Lower lobe of right lung (tissue), 2 donors: Measurements from ENCODE around the gene CR1. TPM values are rescaled to one million over a fixed set of nuclear protein-coding genes. Genes with fewer than 3 reads are reported as not detected.
"Not testable (repeated sequence)": the region's sequence is repeated elsewhere in the genome, so short reads cannot be mapped to it uniquely, and the experiment has no call there.

Experiments
- ATAC-seq, 2 donors: fragments of 200-7000 bp; cut with Tn5 transposase; one replicate each; pipeline ENCODE4 v1.9.1; 2020 to 2022; ENCODE audit warnings: mild to moderate bottlenecking in 2 of 2, moderate library complexity in 2 of 2
- DNase-seq: peaks from one replicate; pipeline ENCODE4 v3.0.0-alpha.2; 2020
- H3K27ac ChIP-seq: fragments of 200-600 bp; one replicate; pipeline ENCODE4 v1.8.0; 2022
- H3K27me3 ChIP-seq: fragments of 200-600 bp; one replicate; pipeline ENCODE4 v1.8.0; 2022; ENCODE audit warnings: low read depth
- H3K36me3 ChIP-seq: fragments of 200-600 bp; one replicate; pipeline ENCODE4 v1.8.0; 2022; ENCODE audit warnings: mild to moderate bottlenecking
- H3K4me1 ChIP-seq: fragments of 200-600 bp; one replicate; pipeline ENCODE4 v1.8.0; 2022
- H3K4me3 ChIP-seq: fragments of 200-600 bp; one replicate; pipeline ENCODE4 v1.8.0; 2022; ENCODE audit warnings: mild to moderate bottlenecking
- H3K9me3 ChIP-seq: fragments of 200-600 bp; one replicate; pipeline ENCODE4 v1.8.0; 2022
- intact Hi-C: fragments of 100-400 bp; cut with DNase I; formaldehyde crosslinking; loops from one replicate; pipeline ENCODE4 v1.11.0; 2022
- total RNA-seq: library from RNA; stranded (reverse); fragmentation: NEBNext Ultra II Directional; extraction: Animal tissue kit (Norgen Biotek cat#: 25700); gene quantifications from one replicate; pipeline ENCODE4 v1.2.1, GENCODE V29; 2021
- TF ChIP-seq, protein P1 (sequence below): fragments of 200-600 bp; IDR thresholded peaks from one replicate; pipeline ENCODE4 v1.8.0; 2022; ENCODE audit warnings: antibody characterized with exemption, mild to moderate bottlenecking
- donor health status: DM: no; HTN: yes; CAD: no; lungs with severe emphysema.

Gene CR1
- total RNA-seq, 1 donor from 2014 or later, result 21.5 TPM

DNA sequence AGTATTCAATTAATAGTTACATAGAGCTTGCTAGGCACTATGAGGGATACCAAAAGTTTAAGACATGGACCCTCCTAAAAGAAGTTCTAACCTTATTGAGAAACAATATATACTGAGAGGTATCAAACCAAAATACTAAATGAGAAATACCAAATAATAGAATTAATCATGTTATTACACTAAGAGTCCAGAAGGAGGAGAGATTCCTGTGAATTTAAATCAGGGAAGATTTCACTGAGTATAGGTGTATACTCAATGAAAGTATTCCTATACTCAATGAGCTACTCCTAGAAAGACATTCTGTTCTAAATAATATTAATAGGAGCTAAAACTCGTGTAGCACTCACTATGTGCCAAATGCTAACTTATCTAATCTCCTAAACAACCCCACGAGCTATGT is 158.4 kb downstream of the CR1 start:
- H3K36me3 ChIP-seq, result no peaks in the 10 kb centered on the region
- DNase-seq (no peak), ATAC-seq (no peak)
- H3K27me3 ChIP-seq, result no peaks in the 10 kb centered on the region
- TF ChIP-seq, protein P1, sequence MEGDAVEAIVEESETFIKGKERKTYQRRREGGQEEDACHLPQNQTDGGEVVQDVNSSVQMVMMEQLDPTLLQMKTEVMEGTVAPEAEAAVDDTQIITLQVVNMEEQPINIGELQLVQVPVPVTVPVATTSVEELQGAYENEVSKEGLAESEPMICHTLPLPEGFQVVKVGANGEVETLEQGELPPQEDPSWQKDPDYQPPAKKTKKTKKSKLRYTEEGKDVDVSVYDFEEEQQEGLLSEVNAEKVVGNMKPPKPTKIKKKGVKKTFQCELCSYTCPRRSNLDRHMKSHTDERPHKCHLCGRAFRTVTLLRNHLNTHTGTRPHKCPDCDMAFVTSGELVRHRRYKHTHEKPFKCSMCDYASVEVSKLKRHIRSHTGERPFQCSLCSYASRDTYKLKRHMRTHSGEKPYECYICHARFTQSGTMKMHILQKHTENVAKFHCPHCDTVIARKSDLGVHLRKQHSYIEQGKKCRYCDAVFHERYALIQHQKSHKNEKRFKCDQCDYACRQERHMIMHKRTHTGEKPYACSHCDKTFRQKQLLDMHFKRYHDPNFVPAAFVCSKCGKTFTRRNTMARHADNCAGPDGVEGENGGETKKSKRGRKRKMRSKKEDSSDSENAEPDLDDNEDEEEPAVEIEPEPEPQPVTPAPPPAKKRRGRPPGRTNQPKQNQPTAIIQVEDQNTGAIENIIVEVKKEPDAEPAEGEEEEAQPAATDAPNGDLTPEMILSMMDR, result no peak
- H3K27ac ChIP-seq, result no peak overlapping the region
- H3K4me1 ChIP-seq, result no peaks in the 10 kb centered on the region
- H3K9me3 ChIP-seq, result no peaks in the 10 kb centered on the region
- intact Hi-C loops, result no loop called here
- no peak overlapping the region for H3K4me3 ChIP-seq

DNA sequence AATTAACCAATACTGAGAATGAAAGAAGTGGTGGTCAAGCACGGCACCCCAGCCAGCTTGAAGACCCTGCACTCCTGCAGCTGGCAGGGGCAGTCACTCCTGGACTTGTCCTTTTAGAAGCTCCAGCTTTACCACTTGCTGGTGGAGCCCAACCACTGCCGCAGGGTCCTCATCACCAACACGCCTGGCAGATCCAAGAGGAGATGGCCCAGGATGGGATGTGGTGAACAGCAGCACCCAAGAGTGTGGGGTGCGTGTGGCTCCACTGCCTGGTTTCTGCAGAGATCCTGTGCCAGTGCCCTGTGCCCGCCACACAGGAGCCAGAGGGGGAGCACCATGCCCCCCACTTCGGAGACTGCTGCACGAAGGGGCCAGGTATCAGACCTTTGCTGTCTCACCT is 162.5 kb downstream of the CR1 start:
- H3K27me3 ChIP-seq, result no peaks in the 10 kb centered on the region
- intact Hi-C loops, result no loop called here
- no peak overlapping the region for H3K27ac ChIP-seq
- DNase-seq (no peak), ATAC-seq (no peak)
- no peaks in the 10 kb centered on the region for H3K4me1 ChIP-seq
- no peak overlapping the region for H3K4me3 ChIP-seq
- no peaks in the 10 kb centered on the region for H3K36me3 ChIP-seq
- H3K9me3 ChIP-seq, result no peaks in the 10 kb centered on the region
- TF ChIP-seq, protein P1, result no peak

DNA sequence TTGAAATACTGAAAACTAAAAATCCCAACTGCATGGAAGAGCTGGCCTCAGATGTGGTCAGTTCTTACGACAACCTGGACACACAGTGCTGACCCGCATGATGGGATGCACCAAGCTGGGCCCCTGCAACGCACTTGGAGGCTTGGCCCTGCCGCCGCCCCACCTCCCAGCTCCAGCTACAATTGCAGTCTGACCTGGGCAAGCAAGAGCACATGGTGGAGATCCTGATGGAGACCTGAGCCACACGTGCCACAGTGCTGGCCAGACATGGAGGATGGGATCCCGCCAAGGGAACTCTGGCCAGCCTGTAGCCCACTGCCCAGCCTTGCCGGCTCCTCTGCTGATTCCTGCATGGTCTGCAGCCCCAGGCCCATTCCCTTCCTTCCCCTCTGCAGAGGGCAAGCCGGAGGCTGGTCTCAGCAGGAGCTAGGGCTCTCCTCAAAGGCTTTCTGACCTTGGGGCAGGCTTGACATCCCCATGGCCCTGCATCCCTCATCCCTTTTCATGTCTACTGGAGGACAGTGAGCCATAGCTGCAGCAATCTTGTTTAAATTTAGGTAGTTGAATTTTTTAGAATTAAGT is 163.0 kb downstream of the CR1 start:
- no peak overlapping the region for H3K4me3 ChIP-seq
- H3K4me1 ChIP-seq, result no peaks in the 10 kb centered on the region
- H3K36me3 ChIP-seq, result no peaks in the 10 kb centered on the region
- TF ChIP-seq, protein P1, result no peak
- DNase-seq, result no peak
- H3K27ac ChIP-seq, result no peak overlapping the region
- ATAC-seq, result peak in 1 of 2 donors; percentile 27
- no peaks in the 10 kb centered on the region for H3K9me3 ChIP-seq
- intact Hi-C loops, result no loop called here
- H3K27me3 ChIP-seq, result no peaks in the 10 kb centered on the region

DNA sequence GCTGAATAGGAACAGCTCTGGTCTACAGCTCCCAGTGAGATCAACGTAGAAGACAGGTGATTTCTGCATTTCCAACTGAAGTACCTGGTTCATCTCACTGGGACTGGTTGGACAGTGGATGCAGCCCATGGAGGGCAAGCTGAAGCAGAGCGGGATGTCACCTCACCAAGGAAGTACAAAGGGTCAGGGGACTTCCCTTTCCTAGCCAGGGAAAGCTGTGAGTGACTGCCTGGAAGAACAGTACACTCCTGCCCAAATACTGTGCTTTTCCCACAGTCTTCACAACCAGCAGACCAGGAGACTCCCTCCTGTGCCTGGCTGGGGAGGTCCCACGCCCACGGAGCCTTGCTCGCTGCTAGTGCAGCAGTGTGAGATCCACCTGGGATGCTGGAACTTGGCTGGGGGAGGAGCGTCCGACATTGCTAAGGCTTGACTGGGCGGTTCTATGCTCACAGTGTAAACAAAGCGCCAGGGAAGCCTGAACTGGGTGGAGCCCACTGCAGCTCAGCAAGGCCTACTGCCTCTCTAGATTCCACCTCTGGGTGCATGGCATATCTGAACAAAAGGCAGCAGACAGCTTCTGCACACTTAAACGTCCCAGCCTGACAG is 163.7 kb downstream of the CR1 start:
- no peak for DNase-seq
- peak; percentile 42 to 54 for ATAC-seq
- TF ChIP-seq, protein P1, result no peak
- H3K4me3 ChIP-seq, result no peak overlapping the region
- intact Hi-C loops, result no loop called here
- H3K36me3 ChIP-seq, result no peaks in the 10 kb centered on the region
- H3K9me3 ChIP-seq, result no peaks in the 10 kb centered on the region
- no peak overlapping the region for H3K27ac ChIP-seq
- H3K27me3 ChIP-seq, result no peaks in the 10 kb centered on the region
- H3K4me1 ChIP-seq, result no peaks in the 10 kb centered on the region

DNA sequence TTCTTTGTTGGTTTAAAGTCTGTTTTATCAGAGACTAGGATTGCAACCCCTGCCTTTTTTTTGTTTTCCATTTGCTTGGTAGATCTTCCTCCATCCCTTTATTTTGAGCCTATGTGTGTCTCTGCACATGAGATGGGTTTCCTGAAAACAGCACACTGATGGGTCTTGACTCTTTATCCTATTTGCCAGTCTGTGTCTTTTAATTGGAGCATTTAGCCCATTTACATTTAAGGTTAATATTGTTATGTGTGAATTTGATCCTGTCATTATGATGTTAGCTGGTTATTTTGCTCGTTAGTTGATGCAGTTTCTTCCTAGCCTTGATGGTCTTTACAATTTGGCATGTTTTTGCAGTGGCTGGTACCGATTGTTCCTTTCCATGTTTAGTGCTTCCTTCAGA is 165.5 kb downstream of the CR1 start:
- H3K27ac ChIP-seq, H3K4me3 ChIP-seq, ATAC-seq, DNase-seq, intact Hi-C loops, H3K27me3 ChIP-seq, H3K4me1 ChIP-seq, H3K9me3 ChIP-seq, H3K36me3 ChIP-seq: not testable (repeated sequence)

DNA sequence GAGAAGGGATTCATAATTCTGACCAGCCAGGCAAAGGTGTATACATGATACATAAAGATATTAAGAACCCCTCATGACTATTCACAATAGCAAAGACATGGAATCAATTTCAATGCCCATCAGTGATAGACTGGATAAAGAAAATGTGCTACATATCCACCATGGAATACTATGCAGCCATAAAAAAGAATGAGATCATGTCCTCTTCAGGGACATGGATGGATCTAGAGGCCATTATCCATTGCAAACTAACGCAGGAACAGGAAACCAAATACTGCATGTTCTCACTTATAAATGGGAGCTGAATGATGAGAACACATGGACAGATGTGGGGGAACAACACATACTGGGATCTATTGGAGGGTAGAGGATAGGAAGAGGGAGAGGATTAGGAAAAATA is 170.4 kb downstream of the CR1 start:
- TF ChIP-seq, protein P1, result no peak
- Histone ChIP-seq H3K4me1 (peaks cover 6% of the 10 kb centered on the region), H3K4me3 (no peak overlapping the region), H3K36me3 (no peaks in the 10 kb centered on the region), H3K27ac (no peak overlapping the region), H3K27me3 (peaks cover 32% of the 10 kb centered on the region), H3K9me3 (no peaks in the 10 kb centered on the region)
- DNase-seq (no peak), ATAC-seq (no peak)
- intact Hi-C loops, result no loop called here
